ENCODE results near the gene PLOD2. TPM values are rescaled to one million over a fixed set of nuclear protein-coding genes. Genes with fewer than 3 reads are reported as not detected.

The PLOD2 gene
- total RNA-seq, 1 experiment from 2014 or later: 19.3 TPM

- Histone ChIP-seq H4K20me1 (ENCODE audit: control insufficient read depth, insufficient read depth, insufficient read length) (no peaks in the 10 kb centered on the region), H3K79me2 (ENCODE audit: insufficient read depth, low read length) (no peaks in the 10 kb centered on the region)
- WGBS (ENCODE audit: extremely low coverage, insufficient read length, low lambda C conversion rate): no CpG with 5 or more reads among the region's 3 CpGs
These were observed 24.3 kb downstream of the PLOD2 start for GRCh38 chr3:146136647-146137046.

More at GRCh38 chr3:146136647-146137046, 24.3 kb downstream of the PLOD2 start:
- no peak overlapping the region for H4K8ac ChIP-seq (replicated peaks; ENCODE audit: insufficient read length, low read depth, low read length)
- H2AFZ ChIP-seq (ENCODE audit: low read length): no peak overlapping the region
- H2AK5ac ChIP-seq (ENCODE audit: insufficient read length, low read length): no peak overlapping the region
- H2BK5ac ChIP-seq (ENCODE audit: insufficient read length, low read length): no peak overlapping the region
- no peaks in the 10 kb centered on the region for H3K79me1 ChIP-seq (ENCODE audit: insufficient read depth, low read depth, low read length, poor library complexity, severe bottlenecking)
- H3K9me3 Mint-ChIP-seq: no peaks in the 10 kb centered on the region
- H3K4me2 ChIP-seq (ENCODE audit: insufficient read depth, insufficient read length, low read length): no peak overlapping the region
- 0 out of 7 replicates have a peak, but pooled peaks cover 0 to 1% (median 0%) of the 10 kb centered on the region in 3 experiments for H3K36me3 Mint-ChIP-seq (ENCODE audit: insufficient read depth in 1 of 3, low read depth in 3 of 3)
- no peak overlapping the region for H3K14ac ChIP-seq (ENCODE audit: insufficient read depth, low read length)
- no peak overlapping the region for H4K91ac ChIP-seq (ENCODE audit: insufficient read length, low read depth, low read length)
- H3K4me1 Mint-ChIP-seq: peaks cover 22 to 23% of the 10 kb centered on the region in 2 experiments
- H3K27ac ChIP-seq (ENCODE audit: insufficient read length, low read depth, low read length): no peak overlapping the region
- no peak overlapping the region for H3K9ac ChIP-seq (ENCODE audit: extremely low read depth, insufficient read length, low read length)
- no peak overlapping the region for H2BK12ac ChIP-seq (ENCODE audit: insufficient read length, low read depth, low read length)
- H3K4me1 ChIP-seq (ENCODE audit: insufficient read depth, low read length): peaks cover 7% of the 10 kb centered on the region; the same call in 1 of the 2 replicates
- no peak overlapping the region for H3K23ac ChIP-seq (ENCODE audit: insufficient read length, low read depth, low read length)
- no peaks in the 10 kb centered on the region for H3K27me3 Mint-ChIP-seq (ENCODE audit: low read depth)
- no peaks in the 10 kb centered on the region for H3K9me3 ChIP-seq (ENCODE audit: control insufficient read depth, low read depth, low read length)
- H2BK15ac ChIP-seq (ENCODE audit: low read depth, low read length): no peak overlapping the region
- TF ChIP-seq, protein P1, sequence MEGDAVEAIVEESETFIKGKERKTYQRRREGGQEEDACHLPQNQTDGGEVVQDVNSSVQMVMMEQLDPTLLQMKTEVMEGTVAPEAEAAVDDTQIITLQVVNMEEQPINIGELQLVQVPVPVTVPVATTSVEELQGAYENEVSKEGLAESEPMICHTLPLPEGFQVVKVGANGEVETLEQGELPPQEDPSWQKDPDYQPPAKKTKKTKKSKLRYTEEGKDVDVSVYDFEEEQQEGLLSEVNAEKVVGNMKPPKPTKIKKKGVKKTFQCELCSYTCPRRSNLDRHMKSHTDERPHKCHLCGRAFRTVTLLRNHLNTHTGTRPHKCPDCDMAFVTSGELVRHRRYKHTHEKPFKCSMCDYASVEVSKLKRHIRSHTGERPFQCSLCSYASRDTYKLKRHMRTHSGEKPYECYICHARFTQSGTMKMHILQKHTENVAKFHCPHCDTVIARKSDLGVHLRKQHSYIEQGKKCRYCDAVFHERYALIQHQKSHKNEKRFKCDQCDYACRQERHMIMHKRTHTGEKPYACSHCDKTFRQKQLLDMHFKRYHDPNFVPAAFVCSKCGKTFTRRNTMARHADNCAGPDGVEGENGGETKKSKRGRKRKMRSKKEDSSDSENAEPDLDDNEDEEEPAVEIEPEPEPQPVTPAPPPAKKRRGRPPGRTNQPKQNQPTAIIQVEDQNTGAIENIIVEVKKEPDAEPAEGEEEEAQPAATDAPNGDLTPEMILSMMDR (conservative IDR thresholded peaks at IDR 0.05): no peak
- no peak overlapping the region for H3K4ac ChIP-seq (ENCODE audit: low read depth, low read length)
- no peaks in the 10 kb centered on the region for H3K27me3 ChIP-seq (ENCODE audit: insufficient read depth, low read length)
- H3K23me2 ChIP-seq (ENCODE audit: insufficient read length, low read depth, low read length, poor library complexity, severe bottlenecking): no peaks in the 10 kb centered on the region
- no peak overlapping the region for H3T11ph ChIP-seq (ENCODE audit: low read length)
- no peak overlapping the region for H2BK20ac ChIP-seq (ENCODE audit: low read depth, low read length, poor library complexity, severe bottlenecking)
- H2BK120ac ChIP-seq (ENCODE audit: low read depth, low read length, poor library complexity, severe bottlenecking): no peak overlapping the region
- no peak overlapping the region for H3K56ac ChIP-seq (ENCODE audit: insufficient read length, low read depth, low read length)
- no peak overlapping the region for H3K18ac ChIP-seq (ENCODE audit: insufficient read length, low read depth, low read length)
- no peak for DNase-seq
- H3K27ac Mint-ChIP-seq: no peak overlapping the region
- no peak overlapping the region for H3K4me3 Mint-ChIP-seq
- H4K5ac ChIP-seq (ENCODE audit: insufficient read length, low read depth, low read length): no peak overlapping the region

Data from H9 (cell line).